IPS DF 4.7 (cell line): ENCODE measurements around the gene TMEM82.

Experiments used
- DNase-seq: peaks from one replicate; pipeline ENCODE4 v3.0.0-alpha.2; 2013; ENCODE audit warnings: low spot score; ENCODE audit errors: extremely low read depth

TMEM82 gene

GRCh38 chr1:15719381-15720120, 22.7 kb upstream of the TMEM82 start:
- no peak for DNase-seq

- DNase-seq = no peak
Measured at GRCh38 chr1:15720861-15721260, 21.4 kb upstream of the TMEM82 start.

GRCh38 chr1:15722411-15722810, 19.9 kb upstream of the TMEM82 start:
- no peak for DNase-seq

- no peak for DNase-seq
Measured at GRCh38 chr1:15722836-15723532, 19.3 kb upstream of the TMEM82 start.

GRCh38 chr1:15723631-15724246, 18.6 kb upstream of the TMEM82 start:
- no peak for DNase-seq

GRCh38 chr1:15724949-15725880, 17.1 kb upstream of the TMEM82 start:
- DNase-seq = no peak

- no peak for DNase-seq
Measured at GRCh38 chr1:15726508-15726907, 15.8 kb upstream of the TMEM82 start.

- DNase-seq = no peak
Measured at GRCh38 chr1:15727021-15727420, 15.3 kb upstream of the TMEM82 start.

- DNase-seq = no peak
Measured at GRCh38 chr1:15727424-15727823, 14.9 kb upstream of the TMEM82 start.

GRCh38 chr1:15727866-15728534, 14.3 kb upstream of the TMEM82 start:
- no peak for DNase-seq

GRCh38 chr1:15728937-15729657, 13.2 kb upstream of the TMEM82 start:
- DNase-seq = no peak

- DNase-seq = no peak
Measured at GRCh38 chr1:15730423-15730822, 11.9 kb upstream of the TMEM82 start.

GRCh38 chr1:15730936-15731335, 11.4 kb upstream of the TMEM82 start:
- no peak for DNase-seq

GRCh38 chr1:15731735-15732685, 10.3 kb upstream of the TMEM82 start:
- no peak for DNase-seq

- no peak for DNase-seq
Measured at GRCh38 chr1:15732686-15733081, 9.6 kb upstream of the TMEM82 start.

GRCh38 chr1:15733218-15733725, 9.0 kb upstream of the TMEM82 start:
- DNase-seq = no peak

- no peak for DNase-seq
Measured at GRCh38 chr1:15733726-15734226, 8.5 kb upstream of the TMEM82 start.

- DNase-seq = no peak
Measured at GRCh38 chr1:15734296-15734695, 8.0 kb upstream of the TMEM82 start.

GRCh38 chr1:15734901-15735300, 7.4 kb upstream of the TMEM82 start:
- DNase-seq = no peak
